Activated gamma-delta T cell treated with Interleukin-2 at 50 U/mL for 16 hours (primary cell): ENCODE measurements around the gene VDR.
A peak's percentile ranks its signal among the peaks of the same experiment; 100 is the strongest.
"Not testable (repeated sequence)": the region's sequence is repeated elsewhere in the genome, so short reads cannot be mapped to it uniquely, and the experiment has no call there.

Source experiments
- DNase-seq: peaks from one replicate; pipeline ENCODE4 v3.0.0-alpha.2; 2020

The VDR gene

GRCh38 chr12:47809518-47809917 lies 95.3 kb downstream of the VDR start:
- DNase-seq: not testable (repeated sequence)

DNA sequence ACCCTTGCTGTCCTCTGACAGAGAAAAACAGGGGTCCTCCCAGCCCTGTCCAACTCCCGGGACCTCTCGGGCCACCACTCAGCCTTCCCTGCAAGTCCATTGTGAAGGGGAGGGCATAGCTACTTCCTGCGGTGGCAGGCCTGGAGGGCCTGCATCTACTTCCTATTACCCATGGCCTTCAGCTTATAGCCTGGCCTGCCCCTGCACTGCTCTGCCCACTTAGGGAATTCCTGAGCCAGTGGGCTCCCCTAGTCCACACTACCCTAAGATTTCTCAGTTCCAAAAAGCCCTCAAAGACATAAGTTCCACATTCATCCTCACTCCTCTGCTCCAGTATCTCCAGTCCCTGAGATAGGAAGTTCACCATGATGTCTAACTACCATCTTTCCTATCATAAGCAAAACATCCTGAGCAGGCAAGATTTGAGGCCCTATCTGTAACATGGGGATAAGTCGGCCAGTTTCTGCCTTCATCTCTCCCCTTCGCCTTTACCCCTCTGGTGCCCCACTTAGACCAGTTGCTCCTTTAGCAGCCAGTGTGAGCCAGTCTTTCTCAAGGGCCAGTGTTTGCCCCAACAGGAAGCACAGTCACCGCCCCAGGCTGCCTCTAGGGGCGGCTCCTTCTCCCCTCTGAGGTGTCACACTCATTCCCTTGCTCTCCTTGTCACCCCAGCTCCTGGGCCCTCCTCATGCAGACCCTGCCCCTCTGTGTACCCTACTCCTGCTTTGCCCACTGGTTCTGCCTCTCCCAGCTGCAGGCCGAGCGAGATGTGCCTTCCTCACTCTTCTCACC lies 96.0 kb downstream of the VDR start:
- DNase-seq: peak; percentile 42

DNA sequence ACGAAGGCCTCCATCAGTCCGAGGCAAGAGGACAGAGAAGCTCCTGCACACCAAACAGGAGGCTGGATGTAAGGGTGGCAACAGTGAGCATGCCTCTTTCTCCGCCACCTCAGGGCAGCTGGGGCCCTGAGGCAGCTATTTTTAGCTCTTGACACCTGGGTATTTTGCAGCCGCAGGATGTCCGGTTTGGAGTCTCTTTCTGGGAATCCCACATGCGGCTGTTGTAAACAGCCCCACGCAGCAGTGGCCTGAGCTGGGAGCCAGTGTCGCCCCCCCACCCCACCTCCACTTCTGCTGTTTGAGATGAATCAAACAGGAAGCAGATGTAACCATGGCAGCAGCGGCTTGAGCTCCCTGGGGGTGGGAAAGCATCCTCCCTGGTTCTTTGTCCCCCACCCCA lies 96.7 kb downstream of the VDR start:
- DNase-seq: peak; percentile 74

DNA sequence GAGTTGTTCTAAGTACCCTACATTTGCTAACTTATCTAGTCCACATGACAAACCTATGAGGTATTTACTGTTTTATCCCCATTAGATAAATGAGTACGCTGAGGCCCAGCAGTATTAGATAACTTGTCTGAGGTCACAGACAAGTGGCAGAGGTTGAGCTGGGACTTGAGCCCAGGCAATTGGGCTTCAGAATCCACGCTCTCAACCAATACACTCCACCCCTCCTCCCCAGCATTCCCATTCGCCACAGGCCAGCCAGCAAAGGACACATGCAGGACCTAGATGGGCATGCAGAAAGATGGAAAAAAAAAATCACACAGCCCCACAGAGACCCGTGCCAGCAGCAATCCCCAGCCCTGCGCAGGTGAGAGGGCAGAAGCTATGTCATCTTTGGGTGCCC lies 97.5 kb downstream of the VDR start:
- no peak for DNase-seq

- no peak for DNase-seq
Measured at GRCh38 chr12:47805417-47805816, 99.4 kb downstream of the VDR start.

GRCh38 chr12:47804171-47804570 lies 100.6 kb downstream of the VDR start:
- no peak for DNase-seq

DNA sequence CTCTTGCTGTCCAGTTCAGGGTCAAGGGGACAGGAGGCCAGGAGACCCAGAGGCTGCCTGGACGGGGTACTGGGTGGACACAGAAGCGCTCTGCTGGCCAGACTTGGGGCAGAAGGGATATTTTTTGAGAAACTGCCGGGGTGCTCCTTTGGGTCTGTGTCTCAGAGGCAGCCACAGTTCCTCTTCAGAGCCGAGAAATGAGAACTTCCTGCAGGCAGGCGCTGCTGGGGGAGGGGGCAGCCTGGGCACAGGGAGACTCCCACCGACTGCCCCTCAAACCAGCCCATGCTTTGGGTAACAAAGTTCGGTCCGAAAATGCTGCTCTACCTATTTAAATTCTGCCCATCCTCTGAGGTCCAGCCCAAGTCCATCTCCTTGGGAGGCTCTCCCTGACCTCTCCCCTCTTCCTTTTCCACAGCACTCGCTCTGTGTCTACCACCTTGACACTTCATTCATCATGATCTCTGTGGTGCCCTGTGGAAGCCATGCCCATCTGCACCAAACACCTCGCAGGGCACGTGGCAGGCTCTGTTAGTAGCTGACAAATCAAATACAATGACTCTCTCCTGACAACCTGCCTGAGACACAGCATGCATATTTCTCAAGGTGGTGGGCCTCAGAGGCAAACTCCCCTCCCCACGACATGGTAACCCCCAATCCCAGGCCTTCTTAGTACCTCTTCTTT lies 101.5 kb downstream of the VDR start:
- no peak for DNase-seq

- no peak for DNase-seq
Measured at GRCh38 chr12:47802312-47802711, 102.5 kb downstream of the VDR start.

DNA sequence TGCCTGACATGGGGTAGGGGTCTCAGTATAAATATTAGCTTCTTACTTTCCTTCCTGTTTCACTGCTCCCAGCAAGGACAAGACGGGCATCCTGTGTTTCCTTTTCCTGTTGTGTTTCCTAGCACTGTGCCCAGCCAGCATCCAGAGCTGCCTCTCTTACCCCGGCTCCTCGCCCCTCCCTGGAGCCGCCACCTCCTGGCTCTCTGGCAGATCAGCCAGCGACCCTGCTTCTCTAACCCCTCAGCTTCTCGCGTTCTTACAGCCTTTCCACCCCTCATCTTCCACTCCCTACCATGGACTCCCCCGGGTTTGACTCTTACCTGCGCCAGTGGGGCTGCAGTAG lies 102.9 kb downstream of the VDR start:
- no peak for DNase-seq

DNA sequence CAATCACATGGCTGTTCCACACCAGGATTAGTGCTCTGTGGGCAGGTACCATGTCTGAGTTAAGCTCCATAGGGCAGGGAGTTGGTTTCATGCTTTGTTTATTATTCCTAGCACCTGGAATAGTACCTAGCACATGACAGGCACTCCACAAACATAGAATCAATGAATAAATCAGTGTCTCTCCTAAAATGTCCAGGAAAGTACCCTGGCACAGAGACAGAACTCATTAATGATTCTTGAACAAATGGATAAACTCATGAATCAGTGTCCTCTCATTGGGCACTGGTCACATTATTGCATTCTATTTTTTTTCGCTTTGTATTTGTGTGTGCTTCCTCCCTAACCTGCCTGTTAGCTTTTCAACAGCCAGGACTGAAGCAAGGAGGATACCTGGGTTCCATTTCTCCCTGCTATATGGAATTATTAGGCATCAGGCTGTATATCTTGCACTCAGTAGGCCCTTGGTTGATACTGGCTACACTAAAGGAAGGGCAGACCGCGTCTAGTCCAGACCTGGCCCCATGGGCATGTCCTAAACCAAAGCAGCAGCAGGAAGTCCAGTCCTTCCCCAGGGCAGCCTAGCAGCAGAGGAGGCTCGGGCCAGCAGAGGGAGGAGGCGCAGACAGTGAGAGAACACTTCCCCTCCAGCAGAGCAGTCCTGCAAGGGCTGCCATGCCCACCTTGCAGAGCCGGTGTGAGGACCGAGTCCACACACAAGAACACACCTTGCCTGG lies 103.5 kb downstream of the VDR start:
- DNase-seq: no peak

DNA sequence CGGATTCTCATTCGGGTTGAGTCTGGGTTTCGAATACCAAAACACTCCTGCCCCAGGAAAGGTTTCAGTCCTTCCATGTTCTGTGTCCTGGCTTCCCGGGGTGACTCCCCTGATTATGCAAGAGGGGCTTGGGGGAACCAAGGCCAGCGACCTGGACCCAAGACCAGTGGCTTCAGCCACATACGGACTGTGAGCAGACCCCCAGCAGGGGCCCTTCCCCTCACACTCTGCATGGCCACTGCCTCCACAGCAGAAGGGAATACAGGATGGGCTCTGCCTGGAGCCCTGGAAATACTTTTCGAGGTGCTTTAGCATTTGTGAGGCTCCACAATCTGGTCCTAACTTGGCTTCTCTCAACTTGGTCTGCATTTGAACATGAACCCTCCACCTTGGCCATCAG lies 104.2 kb downstream of the VDR start:
- DNase-seq: no peak

DNA sequence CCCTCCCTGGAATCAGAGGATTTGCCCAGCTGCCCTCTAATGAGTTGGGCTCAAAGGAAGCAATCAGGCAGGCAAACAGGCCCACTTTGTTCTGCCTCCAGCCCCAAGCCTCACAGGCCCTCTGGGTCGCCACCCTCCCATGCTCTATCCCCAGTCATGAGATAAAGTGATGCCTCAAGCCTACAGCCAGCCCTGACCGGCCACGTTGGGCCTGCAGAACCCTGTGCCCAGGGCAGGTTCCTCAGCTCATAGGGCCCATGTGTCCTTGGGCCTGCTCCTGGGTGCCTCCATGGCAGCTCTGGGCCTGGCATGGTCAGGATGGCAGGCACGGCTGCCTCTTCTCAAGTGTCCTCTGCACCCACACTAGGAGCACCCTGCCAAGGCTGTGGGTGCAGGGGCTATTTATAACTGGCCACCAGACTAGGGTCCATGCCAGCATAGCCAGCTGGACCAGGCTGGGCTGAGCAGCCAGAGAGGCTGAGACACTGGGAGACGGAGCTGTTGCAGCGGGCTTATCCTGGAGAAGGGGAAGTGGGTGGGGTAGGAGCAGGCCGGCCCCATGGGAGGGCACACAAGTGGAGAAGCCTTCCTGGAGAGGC lies 105.3 kb downstream of the VDR start:
- no peak for DNase-seq

GRCh38 chr12:47798382-47798948 lies 106.3 kb downstream of the VDR start:
- DNase-seq: no peak

- peak; percentile 52 for DNase-seq
Measured at GRCh38 chr12:47797441-47797840, 107.4 kb downstream of the VDR start.

DNA sequence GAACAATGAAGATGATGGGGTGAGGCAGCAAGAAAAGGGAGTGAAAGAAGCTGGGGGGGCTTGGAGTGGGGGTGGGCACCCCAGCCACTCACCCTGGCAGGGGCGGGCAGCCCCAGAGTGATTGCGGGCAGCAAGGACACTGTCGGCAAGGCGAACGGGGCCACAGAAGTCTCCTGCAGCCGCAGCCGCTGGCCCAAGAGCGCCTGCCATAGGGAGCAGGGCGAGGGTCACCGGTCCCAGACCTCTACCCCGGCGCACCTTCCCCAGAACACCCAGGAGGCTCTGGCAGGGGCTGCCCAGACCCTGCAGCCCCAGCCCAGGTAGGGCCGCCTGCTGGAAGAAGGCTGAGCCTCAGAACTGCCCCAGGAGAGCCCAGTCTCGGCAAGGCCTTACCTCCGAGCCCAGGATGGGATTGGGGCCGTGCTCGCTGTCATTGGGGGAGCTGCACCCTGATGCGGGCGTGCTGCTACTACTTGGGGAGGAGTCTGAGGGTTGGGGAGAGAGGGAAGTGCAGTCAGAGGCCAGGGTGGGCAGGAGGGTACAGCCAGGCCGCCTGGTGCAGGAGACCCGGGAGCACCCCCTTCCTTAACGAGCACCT lies 108.9 kb downstream of the VDR start:
- DNase-seq: no peak

DNA sequence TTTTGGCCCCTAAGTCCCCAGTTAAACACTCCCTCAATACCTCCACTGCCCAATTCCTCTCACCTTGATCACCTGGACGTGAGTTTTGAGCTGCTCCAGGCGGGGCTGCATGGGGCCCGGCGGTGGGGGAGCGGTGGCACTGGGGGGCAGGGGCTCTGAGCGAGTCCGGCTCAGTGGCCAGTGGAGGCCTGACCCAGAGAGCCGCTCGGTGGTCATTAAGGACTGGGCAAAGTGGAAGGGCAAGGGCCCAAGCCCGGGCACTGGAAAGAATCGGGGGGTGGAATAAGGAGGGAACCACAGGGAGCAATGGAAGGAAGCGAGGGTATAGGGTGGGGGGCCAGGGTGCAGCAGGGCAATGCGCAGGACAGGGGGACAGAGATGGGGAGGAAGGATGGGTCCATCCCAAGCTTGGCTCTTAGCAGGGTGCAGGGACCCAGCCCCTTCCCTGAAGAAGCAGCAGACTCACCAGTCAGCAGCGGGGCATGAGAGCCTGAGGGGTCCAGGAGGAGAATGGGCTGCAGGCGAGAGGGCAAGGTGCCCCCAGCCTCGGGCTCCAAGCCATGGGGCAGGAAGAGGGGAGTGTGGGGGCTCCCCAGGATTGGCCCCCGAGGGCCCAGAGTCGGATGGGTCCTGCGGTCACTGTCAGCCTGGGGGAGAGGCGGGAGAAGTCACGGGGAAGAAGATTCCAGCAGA lies 109.5 kb downstream of the VDR start:
- no peak for DNase-seq

DNA sequence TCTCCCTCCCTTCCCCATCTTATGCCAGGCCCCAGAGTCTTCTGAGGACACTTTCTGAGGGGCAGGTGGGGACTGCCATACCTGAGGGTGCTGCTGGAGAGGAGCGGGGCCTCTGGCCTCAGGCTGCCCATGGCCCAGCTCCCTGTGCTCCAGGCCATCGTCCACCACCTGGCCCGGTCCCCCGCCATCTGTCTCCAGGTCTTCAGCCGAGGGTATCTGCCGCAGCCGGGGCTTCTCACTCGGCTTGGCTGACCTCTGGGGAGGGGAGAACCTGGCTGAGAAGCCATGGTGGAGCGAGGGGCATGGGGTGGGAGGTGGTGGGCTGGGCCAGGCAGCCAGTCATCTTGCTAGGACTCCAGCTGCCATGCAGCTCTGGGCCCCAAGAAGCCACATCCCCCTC lies 110.1 kb downstream of the VDR start:
- no peak for DNase-seq

- DNase-seq: no peak
Measured at GRCh38 chr12:47793015-47793681, 111.6 kb downstream of the VDR start.

DNA sequence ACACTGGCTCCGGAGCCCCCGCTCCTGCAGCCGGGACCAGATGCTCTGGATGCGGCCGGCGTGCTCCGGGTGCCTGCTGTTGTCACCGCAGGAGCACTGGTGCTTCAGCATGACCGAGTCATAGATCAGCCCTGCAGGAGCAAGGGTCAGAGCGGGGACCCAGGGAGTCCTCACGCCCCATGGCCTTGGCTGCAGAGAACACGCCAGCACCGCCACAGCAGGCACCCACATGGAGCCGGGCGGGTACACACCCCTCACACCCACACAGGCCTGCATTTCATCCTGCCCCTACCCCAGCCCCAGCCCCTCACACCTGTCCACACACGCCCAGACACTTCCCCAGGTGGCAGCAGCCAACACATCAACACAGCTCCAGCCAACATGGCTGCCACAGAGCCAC lies 112.9 kb downstream of the VDR start:
- no peak for DNase-seq
